ENCODE data around the gene MPZL3.

- TF ChIP-seq YY1 (IDR thresholded peaks at IDR 0.05; ENCODE audit: insufficient read depth, insufficient read length), result no peak
- TF ChIP-seq SUZ12 (IDR thresholded peaks at IDR 0.05; ENCODE audit: extremely low read depth, insufficient read depth, insufficient read length), result no peak
- no peak for TF ChIP-seq ZNF274 (IDR thresholded peaks at IDR 0.05; ENCODE audit: low read depth, low read length)
These were observed 49.4 kb downstream of the MPZL3 start for GRCh38 chr11:118202599-118203422.

Data from NT2/D1 (cell line).